Esophagus muscularis mucosa (tissue), 4 donors: ENCODE results near the gene RPS19BP1. TPM values are rescaled to one million over a fixed set of nuclear protein-coding genes. Genes with fewer than 3 reads are reported as not detected.

Experiments
- DNase-seq: peaks from one replicate; pipeline ENCODE4 v3.0.0-alpha.2; 2017; ENCODE audit errors: extremely low spot score
- H3K27ac ChIP-seq, 4 donors: fragments of 200-600 bp; sonication (generic); replicated peaks in 1 of 4; 1 replicate in 3 of 4; 2 replicates in 1 of 4; pipeline ENCODE4 v1.5.1; 2016 to 2019; ENCODE audit warnings: mild to moderate bottlenecking in 1 of 4
- H3K27me3 ChIP-seq, 4 donors: fragments of 200-600 bp; sonication (generic); one replicate each; pipeline versions ENCODE4 v1.5.1 to v1.6.0; 2016 to 2019
- H3K36me3 ChIP-seq, 4 donors: fragments of 200-600 bp; sonication (generic); one replicate each; pipeline ENCODE4 v1.5.1; 2016 to 2019
- H3K4me1 ChIP-seq, 4 donors: fragments of 200-600 bp; sonication (generic); one replicate each; pipeline ENCODE4 v1.5.1; 2016 to 2019
- H3K4me3 ChIP-seq, 4 donors: fragments of 200-600 bp; sonication (generic); 1 replicate in 2 of 4; 2 replicates in 2 of 4; pipeline ENCODE4 v1.5.1; 2016 to 2019; ENCODE audit warnings: mild to moderate bottlenecking in 4 of 4, moderate library complexity in 1 of 4
- H3K9me3 ChIP-seq, 4 donors: fragments of 200-600 bp; sonication (generic); 1 replicate in 3 of 4; 2 replicates in 1 of 4; pipeline ENCODE4 v1.5.1; 2016 to 2019
- EP300 ChIP-seq: sonication (generic); formaldehyde crosslinking; IDR thresholded peaks from one replicate; pipeline ENCODE4 v1.6.1; 2017; ENCODE audit warnings: antibody characterized with exemption
- POLR2A ChIP-seq: fragments of 450-650 bp; IDR thresholded peaks from one replicate; pipeline ENCODE4 v1.6.1; 2017; ENCODE audit warnings: antibody characterized with exemption, moderate library complexity, mild to moderate bottlenecking, low read depth
- POLR2AphosphoS5 ChIP-seq, 2 donors: sonication (generic); formaldehyde crosslinking; IDR thresholded peaks; one replicate each; pipeline ENCODE4 v1.6.1; 2017; ENCODE audit warnings: antibody characterized with exemption in 2 of 2
- WGBS: methylation state at CpG from one replicate; pipeline ENCODE4 v1.1.5; 2018; 5-methylcytosine and 5-hydroxymethylcytosine counted together
- intact Hi-C: fragments of 100-400 bp; cut with DNase I; formaldehyde crosslinking; loops from one replicate; pipeline ENCODE4 v1.15.1; 2023
- total RNA-seq, 4 donors: library from RNA; depleted of rRNA; stranded (reverse); fragments of >200 nt; gene quantifications; one replicate each; pipeline versions ENCODE4 v1.1.0 to v1.2.1, GENCODE V29; 2016
- TF ChIP-seq, protein P1 (sequence below), 3 experiments: fragments of 200-600 bp in 2 of 3; fragments of 450-650 bp in 1 of 3; sonication (generic) in 2 of 3; IDR thresholded peaks; one replicate each; pipeline ENCODE4 v1.5.1; 2017 to 2019; ENCODE audit warnings: antibody characterized with exemption in 3 of 3, mild to moderate bottlenecking in 2 of 3, moderate library complexity in 1 of 3

The RPS19BP1 gene
- total RNA-seq, 4 donors from 2014 or later: 158 to 202 (median 177) TPM

- Histone ChIP-seq H3K4me3 (no peak overlapping the region), H3K36me3 (no peaks in the 10 kb centered on the region), H3K27ac (no peak overlapping the region), H3K27me3 (peaks cover 0 to 53% (median 0%) of the 10 kb centered on the region in 4 donors), H3K9me3 (no peaks in the 10 kb centered on the region), H3K4me1 (no peaks in the 10 kb centered on the region)
- 67% methylated on average over 1 of the region's 1 CpG for WGBS
- no peak for DNase-seq
- intact Hi-C loops: no loop called here
- TF ChIP-seq, protein P1, sequence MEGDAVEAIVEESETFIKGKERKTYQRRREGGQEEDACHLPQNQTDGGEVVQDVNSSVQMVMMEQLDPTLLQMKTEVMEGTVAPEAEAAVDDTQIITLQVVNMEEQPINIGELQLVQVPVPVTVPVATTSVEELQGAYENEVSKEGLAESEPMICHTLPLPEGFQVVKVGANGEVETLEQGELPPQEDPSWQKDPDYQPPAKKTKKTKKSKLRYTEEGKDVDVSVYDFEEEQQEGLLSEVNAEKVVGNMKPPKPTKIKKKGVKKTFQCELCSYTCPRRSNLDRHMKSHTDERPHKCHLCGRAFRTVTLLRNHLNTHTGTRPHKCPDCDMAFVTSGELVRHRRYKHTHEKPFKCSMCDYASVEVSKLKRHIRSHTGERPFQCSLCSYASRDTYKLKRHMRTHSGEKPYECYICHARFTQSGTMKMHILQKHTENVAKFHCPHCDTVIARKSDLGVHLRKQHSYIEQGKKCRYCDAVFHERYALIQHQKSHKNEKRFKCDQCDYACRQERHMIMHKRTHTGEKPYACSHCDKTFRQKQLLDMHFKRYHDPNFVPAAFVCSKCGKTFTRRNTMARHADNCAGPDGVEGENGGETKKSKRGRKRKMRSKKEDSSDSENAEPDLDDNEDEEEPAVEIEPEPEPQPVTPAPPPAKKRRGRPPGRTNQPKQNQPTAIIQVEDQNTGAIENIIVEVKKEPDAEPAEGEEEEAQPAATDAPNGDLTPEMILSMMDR (IDR thresholded peaks at IDR 0.05): no peak
- TF ChIP-seq POLR2A: no peak
- TF ChIP-seq EP300: no peak
- no peak for TF ChIP-seq POLR2AphosphoS5 (IDR thresholded peaks at IDR 0.05)
Observed at GRCh38 chr22:39571538-39571937, 39.0 kb upstream of the RPS19BP1 start.

DNA sequence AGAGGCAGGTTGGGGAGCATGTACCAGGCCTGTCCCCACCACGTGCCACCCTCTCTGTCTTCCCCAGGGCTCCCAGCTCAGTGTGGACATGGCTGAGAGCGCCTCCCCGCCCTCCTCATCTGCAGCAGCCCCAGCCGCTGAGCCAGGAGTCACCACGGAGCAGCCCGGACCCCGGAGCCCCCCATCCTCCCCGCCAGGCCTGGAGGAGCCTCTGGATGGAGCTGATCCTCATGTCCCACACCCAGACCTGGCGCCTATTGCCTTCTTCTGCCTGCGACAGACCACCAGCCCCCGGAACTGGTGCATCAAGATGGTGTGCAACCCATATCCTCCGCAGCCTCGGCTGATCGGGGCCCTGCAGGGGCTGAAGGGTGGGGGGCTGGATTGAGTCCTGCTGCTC is 38.1 kb upstream of the RPS19BP1 start, which contains the start of gene CACNA1I:
Gene CACNA1I (plus strand): TSS at position 89 of the 400 bp plus-strand sequence. CDS start 0 bp downstream, at position 89.
- peaks cover 0 to 57% (median 0%) of the 10 kb centered on the region in 4 donors for H3K27me3 ChIP-seq
- intact Hi-C loops: no loop called here
- H3K36me3 ChIP-seq: no peaks in the 10 kb centered on the region
- H3K4me1 ChIP-seq: no peaks in the 10 kb centered on the region
- H3K4me3 ChIP-seq: no peak within 1 kb of the TSS
- no peak within 1 kb of the TSS for H3K27ac ChIP-seq
- 77% methylated on average over 11 of the region's 14 CpGs for WGBS
- TF ChIP-seq, protein P1 (IDR thresholded peaks at IDR 0.05): no peak
- TF ChIP-seq EP300: no peak
- no peak for TF ChIP-seq POLR2A
- TF ChIP-seq POLR2AphosphoS5 (IDR thresholded peaks at IDR 0.05): no peak
- H3K9me3 ChIP-seq: no peaks in the 10 kb centered on the region
- DNase-seq: no peak

- intact Hi-C loops: no loop called here
- TF ChIP-seq POLR2AphosphoS5 (IDR thresholded peaks at IDR 0.05) (no peak), EP300 (no peak), POLR2A (no peak)
- TF ChIP-seq, protein P1 (IDR thresholded peaks at IDR 0.05): no peak
- 82% methylated on average over 3 of the region's 3 CpGs for WGBS
- H3K4me3 ChIP-seq: no peak overlapping the region
- no peaks in the 10 kb centered on the region for H3K4me1 ChIP-seq
- H3K27me3 ChIP-seq: peaks cover 0 to 59% (median 0%) of the 10 kb centered on the region in 4 donors
- no peak for DNase-seq
- H3K27ac ChIP-seq: no peak overlapping the region
- no peaks in the 10 kb centered on the region for H3K36me3 ChIP-seq
- H3K9me3 ChIP-seq: no peaks in the 10 kb centered on the region
Observed at GRCh38 chr22:39570226-39570625, 37.7 kb upstream of the RPS19BP1 start.

- WGBS: 93% methylated on average over 6 of the region's 7 CpGs
Observed at GRCh38 chr22:39569066-39569465, 36.5 kb upstream of the RPS19BP1 start.

More at GRCh38 chr22:39569066-39569465, 36.5 kb upstream of the RPS19BP1 start:
- Histone ChIP-seq H3K36me3 (no peaks in the 10 kb centered on the region), H3K4me3 (no peak overlapping the region), H3K27me3 (peaks cover 0 to 71% (median 0%) of the 10 kb centered on the region in 4 donors), H3K27ac (no peak overlapping the region), H3K4me1 (no peaks in the 10 kb centered on the region), H3K9me3 (no peaks in the 10 kb centered on the region)
- intact Hi-C loops: no loop called here
- no peak for DNase-seq
- no peak for TF ChIP-seq POLR2AphosphoS5 (IDR thresholded peaks at IDR 0.05)
- TF ChIP-seq, protein P1 (IDR thresholded peaks at IDR 0.05): no peak
